Measurements from ENCODE around the gene KCNMA1.

The KCNMA1 gene

GRCh38 chr10:77555591-77556212 is 81.9 kb downstream of the KCNMA1 start:
- DNase-seq (ENCODE audit: low read depth) = no peak

- no peak for DNase-seq (ENCODE audit: low read depth)
These were observed 82.6 kb downstream of the KCNMA1 start for GRCh38 chr10:77554996-77555397.

- no peak for DNase-seq (ENCODE audit: low read depth)
These were observed 83.6 kb downstream of the KCNMA1 start for GRCh38 chr10:77553966-77554365.

- no peak for DNase-seq (ENCODE audit: low read depth)
These were observed 84.3 kb downstream of the KCNMA1 start for GRCh38 chr10:77553311-77553710.

GRCh38 chr10:77552252-77552651 is 85.4 kb downstream of the KCNMA1 start:
- DNase-seq (ENCODE audit: low read depth) = no peak

GRCh38 chr10:77550378-77550777 is 87.2 kb downstream of the KCNMA1 start:
- no peak for DNase-seq (ENCODE audit: low read depth)

GRCh38 chr10:77548671-77549070 is 88.9 kb downstream of the KCNMA1 start:
- DNase-seq (ENCODE audit: low read depth) = no peak

GRCh38 chr10:77548157-77548556 is 89.5 kb downstream of the KCNMA1 start:
- DNase-seq (ENCODE audit: low read depth) = no peak

- no peak for DNase-seq (ENCODE audit: low read depth)
These were observed 90.1 kb downstream of the KCNMA1 start for GRCh38 chr10:77547307-77548050.

- DNase-seq (ENCODE audit: low read depth) = no peak
These were observed 91.6 kb downstream of the KCNMA1 start for GRCh38 chr10:77546042-77546441.

- no peak for DNase-seq (ENCODE audit: low read depth)
These were observed 92.0 kb downstream of the KCNMA1 start for GRCh38 chr10:77545585-77545984.

GRCh38 chr10:77544617-77545016 is 93.0 kb downstream of the KCNMA1 start:
- no peak for DNase-seq (ENCODE audit: low read depth)

- DNase-seq (ENCODE audit: low read depth) = no peak
These were observed 94.8 kb downstream of the KCNMA1 start for GRCh38 chr10:77542710-77543259.

- no peak for DNase-seq (ENCODE audit: low read depth)
These were observed 95.7 kb downstream of the KCNMA1 start for GRCh38 chr10:77541944-77542343.

- DNase-seq (ENCODE audit: low read depth) = no peak
These were observed 96.4 kb downstream of the KCNMA1 start for GRCh38 chr10:77541247-77541646.

- DNase-seq (ENCODE audit: low read depth) = no peak
These were observed 98.3 kb downstream of the KCNMA1 start for GRCh38 chr10:77539147-77539935.

GRCh38 chr10:77537720-77538373 is 99.8 kb downstream of the KCNMA1 start:
- no peak for DNase-seq (ENCODE audit: low read depth)

- no peak for DNase-seq (ENCODE audit: low read depth)
These were observed 100.5 kb downstream of the KCNMA1 start for GRCh38 chr10:77537071-77537470.

- DNase-seq (ENCODE audit: low read depth) = no peak
These were observed 103.7 kb downstream of the KCNMA1 start for GRCh38 chr10:77533887-77534278.

GRCh38 chr10:77533146-77533886 is 104.3 kb downstream of the KCNMA1 start:
- DNase-seq (ENCODE audit: low read depth) = no peak

- no peak for DNase-seq (ENCODE audit: low read depth)
These were observed 105.5 kb downstream of the KCNMA1 start for GRCh38 chr10:77532068-77532467.

Measured in activated T-helper 9 cell treated with anti-CD3 and anti-CD28 coated beads, Interleukin-2, amount 50 U/mL, for 16 hours (primary cell).